Measurements from ENCODE around the gene CYSLTR2.

Gene CYSLTR2

GRCh38 chr13:48679941-48680680, 26.4 kb downstream of the CYSLTR2 start:
- in situ Hi-C loops (cut with MboI; ENCODE audit: low sequenced_read_pairs, unreplicated experiment), result no loop called here

GRCh38 chr13:48680756-48681392, 27.1 kb downstream of the CYSLTR2 start:
- in situ Hi-C loops (cut with MboI; ENCODE audit: low sequenced_read_pairs, unreplicated experiment), result no loop called here
- no peak for DNase-seq (ENCODE audit: low spot score)
- TF ChIP-seq, protein P1, sequence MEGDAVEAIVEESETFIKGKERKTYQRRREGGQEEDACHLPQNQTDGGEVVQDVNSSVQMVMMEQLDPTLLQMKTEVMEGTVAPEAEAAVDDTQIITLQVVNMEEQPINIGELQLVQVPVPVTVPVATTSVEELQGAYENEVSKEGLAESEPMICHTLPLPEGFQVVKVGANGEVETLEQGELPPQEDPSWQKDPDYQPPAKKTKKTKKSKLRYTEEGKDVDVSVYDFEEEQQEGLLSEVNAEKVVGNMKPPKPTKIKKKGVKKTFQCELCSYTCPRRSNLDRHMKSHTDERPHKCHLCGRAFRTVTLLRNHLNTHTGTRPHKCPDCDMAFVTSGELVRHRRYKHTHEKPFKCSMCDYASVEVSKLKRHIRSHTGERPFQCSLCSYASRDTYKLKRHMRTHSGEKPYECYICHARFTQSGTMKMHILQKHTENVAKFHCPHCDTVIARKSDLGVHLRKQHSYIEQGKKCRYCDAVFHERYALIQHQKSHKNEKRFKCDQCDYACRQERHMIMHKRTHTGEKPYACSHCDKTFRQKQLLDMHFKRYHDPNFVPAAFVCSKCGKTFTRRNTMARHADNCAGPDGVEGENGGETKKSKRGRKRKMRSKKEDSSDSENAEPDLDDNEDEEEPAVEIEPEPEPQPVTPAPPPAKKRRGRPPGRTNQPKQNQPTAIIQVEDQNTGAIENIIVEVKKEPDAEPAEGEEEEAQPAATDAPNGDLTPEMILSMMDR (IDR thresholded peaks at IDR 0.05; ENCODE audit: borderline replicate concordance, control extremely low read depth, extremely low read depth, insufficient read depth, missing control alignments), result no peak

More at GRCh38 chr13:48679941-48680680, 26.4 kb downstream of the CYSLTR2 start:
- no peak for DNase-seq (ENCODE audit: low spot score)
- TF ChIP-seq, protein P1 (IDR thresholded peaks at IDR 0.05; ENCODE audit: borderline replicate concordance, control extremely low read depth, extremely low read depth, insufficient read depth, missing control alignments), result no peak

- TF ChIP-seq, protein P1 (IDR thresholded peaks at IDR 0.05; ENCODE audit: borderline replicate concordance, control extremely low read depth, extremely low read depth, insufficient read depth, missing control alignments), result no peak
- in situ Hi-C loops (cut with MboI; ENCODE audit: low sequenced_read_pairs, unreplicated experiment), result no loop called here
- no peak for DNase-seq (ENCODE audit: low spot score)
These were observed 28.2 kb downstream of the CYSLTR2 start for GRCh38 chr13:48681905-48682304.

DNA sequence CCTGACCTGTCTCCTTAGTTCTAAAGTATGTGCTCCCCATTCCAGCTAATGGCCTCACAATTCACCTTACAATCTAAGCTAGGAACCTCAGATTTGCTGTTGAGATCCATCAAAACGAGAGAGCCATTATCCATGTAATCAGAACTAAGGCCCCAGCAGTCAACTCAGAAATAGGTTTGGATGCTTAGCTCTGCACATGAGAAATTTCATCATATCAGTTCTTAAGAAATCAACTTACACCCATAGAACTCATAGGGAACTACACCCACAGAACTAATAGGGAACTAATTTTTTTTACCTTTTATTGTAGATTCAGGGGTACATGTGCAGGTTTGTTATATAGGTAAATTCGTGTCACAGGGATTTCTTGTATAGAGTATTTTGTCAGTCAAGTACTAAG, 28.7 kb downstream of the CYSLTR2 start:
- DNase-seq (ENCODE audit: low spot score), result no peak
- in situ Hi-C loops (cut with MboI; ENCODE audit: low sequenced_read_pairs, unreplicated experiment), result no loop called here
- TF ChIP-seq, protein P1 (IDR thresholded peaks at IDR 0.05; ENCODE audit: borderline replicate concordance, control extremely low read depth, extremely low read depth, insufficient read depth, missing control alignments), result no peak

DNA sequence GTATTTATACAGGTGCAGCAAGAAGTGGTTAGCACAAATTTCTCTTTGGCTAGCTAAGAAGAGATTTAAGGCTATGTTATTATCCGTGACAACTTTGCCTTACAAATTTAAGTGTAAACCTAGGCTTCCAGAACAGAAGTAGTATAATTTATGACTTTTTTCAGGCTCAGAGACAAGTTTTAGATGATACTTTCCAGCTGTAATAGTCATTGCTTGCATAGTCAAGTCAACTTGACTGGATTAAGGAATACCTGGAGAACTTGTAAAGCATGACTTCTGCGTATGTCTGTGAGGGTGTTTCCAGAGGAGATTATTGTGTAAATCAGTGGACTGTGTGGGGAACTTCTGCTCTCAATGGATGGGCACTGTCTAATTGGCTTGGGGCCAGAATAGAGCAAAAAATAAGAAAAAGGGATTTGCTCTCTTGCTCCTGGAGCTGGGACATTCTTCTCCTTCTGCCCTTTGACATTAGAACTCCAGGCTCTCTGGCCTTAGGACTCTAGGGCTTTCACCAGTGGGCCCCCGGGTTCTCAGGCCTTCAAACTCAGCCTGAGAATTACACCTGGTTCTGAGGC, 33.0 kb downstream of the CYSLTR2 start:
- no peak for DNase-seq (ENCODE audit: low spot score)
- in situ Hi-C loops (cut with MboI; ENCODE audit: low sequenced_read_pairs, unreplicated experiment), result no loop called here
- TF ChIP-seq, protein P1 (IDR thresholded peaks at IDR 0.05; ENCODE audit: borderline replicate concordance, control extremely low read depth, extremely low read depth, insufficient read depth, missing control alignments), result no peak

DNA sequence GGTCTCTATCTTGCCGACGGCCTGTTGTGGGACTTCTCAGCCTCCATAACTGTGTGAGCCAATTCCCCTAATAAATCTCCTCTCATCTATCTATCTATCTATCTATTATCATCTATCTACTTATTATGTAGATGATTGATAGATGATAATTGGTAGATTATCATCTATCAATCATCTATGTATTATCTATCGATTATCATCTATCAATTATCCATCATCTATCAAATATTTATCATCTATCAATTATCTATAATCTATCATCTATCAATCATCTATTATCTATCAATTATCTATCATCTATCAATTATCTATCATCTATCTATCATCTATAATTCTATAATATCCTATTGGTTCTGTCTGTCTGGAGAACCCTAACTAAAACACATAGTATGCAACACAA, 33.5 kb downstream of the CYSLTR2 start:
- no peak for DNase-seq (ENCODE audit: low spot score)
- TF ChIP-seq, protein P1 (IDR thresholded peaks at IDR 0.05; ENCODE audit: borderline replicate concordance, control extremely low read depth, extremely low read depth, insufficient read depth, missing control alignments), result no peak
- in situ Hi-C loops (cut with MboI; ENCODE audit: low sequenced_read_pairs, unreplicated experiment), result no loop called here
